Measurements from ENCODE around the gene ZCCHC8. TPM values are rescaled to one million over a fixed set of nuclear protein-coding genes. Genes with fewer than 3 reads are reported as not detected.

Gene ZCCHC8
- total RNA-seq, 1 experiment from 2014 or later: 30.5 TPM

DNA sequence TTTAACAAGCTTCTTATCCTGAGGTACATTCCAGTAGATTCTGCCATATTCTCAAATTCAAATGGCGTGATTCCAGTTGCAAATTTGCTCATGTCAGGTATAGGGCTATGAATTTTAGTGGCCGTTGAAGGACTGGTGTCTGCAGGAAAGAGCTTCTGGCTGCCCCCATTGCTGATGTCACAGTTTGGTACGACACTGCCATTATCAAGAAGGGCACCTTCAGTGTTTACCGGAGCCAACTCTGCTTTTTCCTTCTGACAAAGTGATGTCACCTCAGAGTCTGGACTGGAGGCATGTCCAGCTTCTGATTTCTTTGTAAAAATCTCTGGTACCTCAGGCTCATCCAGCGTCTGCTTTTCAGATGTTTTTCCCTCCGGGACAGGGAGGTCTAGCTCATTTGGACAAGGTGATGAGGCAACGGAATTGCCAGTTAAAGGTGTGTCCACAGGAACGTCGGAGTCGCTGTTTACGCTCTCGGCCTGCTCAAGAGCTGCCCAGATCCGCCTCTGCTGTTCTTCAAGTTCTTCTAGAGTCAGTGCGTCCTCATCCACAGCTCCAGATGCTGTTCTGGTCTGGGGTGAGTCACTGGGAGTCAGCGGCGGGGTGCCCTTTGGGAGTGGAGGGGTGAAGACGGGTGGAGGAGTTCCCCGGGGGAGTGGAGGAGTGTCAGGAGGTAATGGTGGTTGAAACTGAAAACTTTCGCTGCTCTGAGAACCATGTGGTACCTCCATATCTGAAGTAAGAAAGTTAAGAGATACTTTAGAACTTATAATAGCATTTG, 27.0 kb downstream of the ZCCHC8 start:
- intact Hi-C loops (cut with micrococcal nuclease): loop anchor here (5.0 kb wide), 1 partner anchor 136 kb away; no protein-coding TSS in a partner anchor
- no peak overlapping the region for H3K27ac ChIP-seq (ENCODE audit: low read depth, low read length)
- no peak for DNase-seq (ENCODE audit: low read depth, low spot score)

More for the DNA sequence above, 27.0 kb downstream of the ZCCHC8 start:
- H3K27me3 ChIP-seq (ENCODE audit: insufficient read depth, low read length): no peaks in the 10 kb centered on the region
- H2AFZ ChIP-seq (ENCODE audit: low read depth, low read length, poor library complexity, severe bottlenecking): no peak overlapping the region
- RAD21 ChIA-PET (ENCODE audit: low non-redundant PET in 1 of 2, low total read pairs in 2 of 2, uncharacterized antibody in 2 of 2, unreplicated experiment in 2 of 2): no interaction called here
- no peaks in the 10 kb centered on the region for H3K79me2 ChIP-seq (ENCODE audit: insufficient read depth, low read length)
- CTCF ChIA-PET: interaction anchor here (4.8 kb wide), 1 partner anchor 74 kb away, joined by 112 read pairs; no protein-coding TSS in a partner anchor
- peaks cover 22 to 32% of the 10 kb centered on the region in 2 experiments; a peak in 3 of 4 replicates for H3K36me3 ChIP-seq (ENCODE audit: control insufficient read depth in 1 of 2, insufficient read depth in 2 of 2, low read length in 2 of 2)
- ATAC-seq: no peak
- POLR2A ChIA-PET: interaction anchor here (0.7 kb wide), 1 partner anchor 12 kb away, joined by 4 read pairs; no protein-coding TSS in a partner anchor
- peaks cover 0 to 4% of the 10 kb centered on the region in 2 experiments; a peak in 1 of 4 replicates for H3K4me1 ChIP-seq (ENCODE audit: control insufficient read depth in 1 of 2, insufficient read depth in 2 of 2, low read length in 2 of 2)
- no peak overlapping the region for H3K4me2 ChIP-seq (ENCODE audit: low read length)
- TF ChIP-seq, protein P1, sequence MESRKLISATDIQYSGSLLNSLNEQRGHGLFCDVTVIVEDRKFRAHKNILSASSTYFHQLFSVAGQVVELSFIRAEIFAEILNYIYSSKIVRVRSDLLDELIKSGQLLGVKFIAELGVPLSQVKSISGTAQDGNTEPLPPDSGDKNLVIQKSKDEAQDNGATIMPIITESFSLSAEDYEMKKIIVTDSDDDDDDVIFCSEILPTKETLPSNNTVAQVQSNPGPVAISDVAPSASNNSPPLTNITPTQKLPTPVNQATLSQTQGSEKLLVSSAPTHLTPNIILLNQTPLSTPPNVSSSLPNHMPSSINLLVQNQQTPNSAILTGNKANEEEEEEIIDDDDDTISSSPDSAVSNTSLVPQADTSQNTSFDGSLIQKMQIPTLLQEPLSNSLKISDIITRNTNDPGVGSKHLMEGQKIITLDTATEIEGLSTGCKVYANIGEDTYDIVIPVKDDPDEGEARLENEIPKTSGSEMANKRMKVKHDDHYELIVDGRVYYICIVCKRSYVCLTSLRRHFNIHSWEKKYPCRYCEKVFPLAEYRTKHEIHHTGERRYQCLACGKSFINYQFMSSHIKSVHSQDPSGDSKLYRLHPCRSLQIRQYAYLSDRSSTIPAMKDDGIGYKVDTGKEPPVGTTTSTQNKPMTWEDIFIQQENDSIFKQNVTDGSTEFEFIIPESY (IDR thresholded peaks at IDR 0.05; ENCODE audit: extremely low read depth, insufficient replicate concordance, low read length): no peak
- TF ChIP-seq CEBPB (IDR thresholded peaks at IDR 0.05; ENCODE audit: low read depth) (no peak), POLR2A (IDR thresholded peaks at IDR 0.05; ENCODE audit: borderline replicate concordance, extremely low read depth, insufficient read depth, insufficient read length) (no peak), SP1 (IDR thresholded peaks at IDR 0.05; ENCODE audit: low read depth) (no peak), YY1 (IDR thresholded peaks at IDR 0.05; ENCODE audit: extremely low read depth, insufficient replicate concordance, low read depth, low read length) (no peak), ZNF274 (IDR thresholded peaks at IDR 0.05; ENCODE audit: low read depth, low read length) (no peak), RAD21 (IDR thresholded peaks at IDR 0.05; ENCODE audit: low read depth) (no peak), ELF1 (IDR thresholded peaks at IDR 0.05; ENCODE audit: borderline replicate concordance, low read depth) (no peak), FOSL1 (IDR thresholded peaks at IDR 0.05; ENCODE audit: low read depth) (no peak), EZH2 (IDR thresholded peaks at IDR 0.05) (no peak), SRF (IDR thresholded peaks at IDR 0.05; ENCODE audit: low read depth) (no peak), EGR1 (IDR thresholded peaks at IDR 0.05; ENCODE audit: low read depth) (no peak), CBX3 (IDR thresholded peaks at IDR 0.05; ENCODE audit: low read depth) (no peak), POLR2AphosphoS5 (IDR thresholded peaks at IDR 0.05; ENCODE audit: low read depth, low read length) (no peak), ZFX (IDR thresholded peaks at IDR 0.05) (no peak), EZH2phosphoT487 (IDR thresholded peaks at IDR 0.05; ENCODE audit: borderline replicate concordance) (no peak)
- TF ChIP-seq, protein P2, sequence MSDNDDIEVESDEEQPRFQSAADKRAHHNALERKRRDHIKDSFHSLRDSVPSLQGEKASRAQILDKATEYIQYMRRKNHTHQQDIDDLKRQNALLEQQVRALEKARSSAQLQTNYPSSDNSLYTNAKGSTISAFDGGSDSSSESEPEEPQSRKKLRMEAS (IDR thresholded peaks at IDR 0.05): no peak
- TF ChIP-seq, protein P3, sequence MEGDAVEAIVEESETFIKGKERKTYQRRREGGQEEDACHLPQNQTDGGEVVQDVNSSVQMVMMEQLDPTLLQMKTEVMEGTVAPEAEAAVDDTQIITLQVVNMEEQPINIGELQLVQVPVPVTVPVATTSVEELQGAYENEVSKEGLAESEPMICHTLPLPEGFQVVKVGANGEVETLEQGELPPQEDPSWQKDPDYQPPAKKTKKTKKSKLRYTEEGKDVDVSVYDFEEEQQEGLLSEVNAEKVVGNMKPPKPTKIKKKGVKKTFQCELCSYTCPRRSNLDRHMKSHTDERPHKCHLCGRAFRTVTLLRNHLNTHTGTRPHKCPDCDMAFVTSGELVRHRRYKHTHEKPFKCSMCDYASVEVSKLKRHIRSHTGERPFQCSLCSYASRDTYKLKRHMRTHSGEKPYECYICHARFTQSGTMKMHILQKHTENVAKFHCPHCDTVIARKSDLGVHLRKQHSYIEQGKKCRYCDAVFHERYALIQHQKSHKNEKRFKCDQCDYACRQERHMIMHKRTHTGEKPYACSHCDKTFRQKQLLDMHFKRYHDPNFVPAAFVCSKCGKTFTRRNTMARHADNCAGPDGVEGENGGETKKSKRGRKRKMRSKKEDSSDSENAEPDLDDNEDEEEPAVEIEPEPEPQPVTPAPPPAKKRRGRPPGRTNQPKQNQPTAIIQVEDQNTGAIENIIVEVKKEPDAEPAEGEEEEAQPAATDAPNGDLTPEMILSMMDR (IDR thresholded peaks at IDR 0.05 in 2 of 3, conservative IDR thresholded peaks at IDR 0.05 in 1 of 3; ENCODE audit: borderline replicate concordance in 1 of 3, insufficient read depth in 1 of 3, low read depth in 2 of 3, low read length in 2 of 3): no peak
- no peak overlapping the region for H3K4me3 ChIP-seq (replicated peaks in 1 of 2; ENCODE audit: low read depth in 1 of 2, low read length in 2 of 2)
- no peaks in the 10 kb centered on the region for H4K20me1 ChIP-seq (ENCODE audit: insufficient read depth)
- no peaks in the 10 kb centered on the region for H3K9me2 ChIP-seq (ENCODE audit: insufficient read depth)
- H3K9me3 ChIP-seq (ENCODE audit: control insufficient read depth in 1 of 2, insufficient read depth in 1 of 2, low read depth in 1 of 2, low read length in 2 of 2): no peaks in the 10 kb centered on the region
- BruUV-seq (replicated peaks): no TSS peak
- H3K9ac ChIP-seq (ENCODE audit: low read length): no peak overlapping the region

All from HCT116 (cell line).